ENCODE data around the gene TJP3. TPM values are rescaled to one million over a fixed set of nuclear protein-coding genes. Genes with fewer than 3 reads are reported as not detected.

Gene TJP3
- total and polyA plus RNA-seq, 10 of the 15 experiments (the other 5 are each of a cell fraction or from before 2014, with no cell fraction given): 0.04 to 1.2 (median 0.29) TPM; not detected in 6

GRCh38 chr19:3700242-3701032 is 7.7 kb upstream of the TJP3 start, which contains the start of gene PIP5K1C (continued):
- TF ChIP-seq PKNOX1 (IDR thresholded peaks at IDR 0.05): peak; percentile 95
- 0 out of 2 replicates have a peak, but pooled peaks have one; percentile 20 for TF ChIP-seq IRF3 (IDR thresholded peaks at IDR 0.05)
- TF ChIP-seq MXI1 (IDR thresholded peaks at IDR 0.05; ENCODE audit: low read depth, low read length): 0 out of 2 replicates have a peak, but pooled peaks have one; percentile 42
- peak; percentile 35; the same call in 1 of the 2 replicates for TF ChIP-seq HCFC1 (IDR thresholded peaks at IDR 0.05; ENCODE audit: low read length)
- peak; percentile 47; the same call in 1 of the 2 replicates for TF ChIP-seq POLR2A (IDR thresholded peaks at IDR 0.05; ENCODE audit: low read depth, low read length)
- TF ChIP-seq NKRF (conservative IDR thresholded peaks at IDR 0.05): peak; percentile 75
- TF ChIP-seq TAF1 (IDR thresholded peaks at IDR 0.05; ENCODE audit: borderline replicate concordance, low read depth, low read length): peak; percentile 37; the same call in 1 of the 2 replicates
- peak; percentile 33 for TF ChIP-seq IKZF1 (conservative IDR thresholded peaks at IDR 0.05)
- TF ChIP-seq RAD21 (IDR thresholded peaks at IDR 0.05; ENCODE audit: insufficient read depth, low read depth, low read length): peak; percentile 78
- peak in 1 of 2 experiments; percentile 54; a peak in 1 of 4 replicates for TF ChIP-seq BHLHE40 (IDR thresholded peaks at IDR 0.05; ENCODE audit: borderline replicate concordance in 1 of 2, low read depth in 2 of 2, low read length in 1 of 2)
- peak; percentile 91 for TF ChIP-seq SMARCA5 (IDR thresholded peaks at IDR 0.05)
- peak in 1 of 2 experiments; percentile 73; a peak in 2 of 3 replicates for TF ChIP-seq EGR1 (IDR thresholded peaks at IDR 0.05; ENCODE audit: borderline replicate concordance in 1 of 2, low read depth in 2 of 2, low read length in 2 of 2)
- 0 out of 2 replicates have a peak, but pooled peaks have one; percentile 35 for TF ChIP-seq LARP7 (IDR thresholded peaks at IDR 0.05)
- peak; percentile 75; the same call in 1 of the 2 replicates for TF ChIP-seq GATAD2B (conservative IDR thresholded peaks at IDR 0.05; ENCODE audit: low read depth)
- no peak for TF ChIP-seq CUX1 (IDR thresholded peaks at IDR 0.05; ENCODE audit: insufficient replicate concordance, low read depth, low read length)
- peak; percentile 80 for TF ChIP-seq SP1 (IDR thresholded peaks at IDR 0.05; ENCODE audit: low read depth, low read length)
- TF ChIP-seq JUNB (IDR thresholded peaks at IDR 0.05): no peak
- no peak for TF ChIP-seq ZNF274 (IDR thresholded peaks at IDR 0.05; ENCODE audit: insufficient read depth, insufficient read length)

Measured in GM12878 (cell line).